ENCODE data around the gene SPAG17.

GRCh38 chr1:118184739-118185083 lies 317 bp downstream of the SPAG17 start:
- TF ChIP-seq CTCF (optimal IDR thresholded peaks at IDR 0.05 in 1 of 3, IDR thresholded peaks at IDR 0.05 in 1 of 3, conservative IDR thresholded peaks at IDR 0.05 in 1 of 3; ENCODE audit: extremely low read depth in 1 of 3, insufficient read depth in 2 of 3, low read length in 3 of 3), result peak in 1 of 3 experiments; percentile 7
- no peak for TF ChIP-seq EZH2 (IDR thresholded peaks at IDR 0.05; ENCODE audit: low read length)
